GM12878 (cell line): Measurements from ENCODE around the gene ALOXE3. TPM values are rescaled to one million over a fixed set of nuclear protein-coding genes. Genes with fewer than 3 reads are reported as not detected.
A peak's percentile ranks its signal among the peaks of the same experiment; 100 is the strongest.

ENCODE experiments used
- ATF7 ChIP-seq: fragments of 450-650 bp; IDR thresholded peaks from 2 replicates; pipeline ENCODE4 v1.6.1; 2016; ENCODE audit warnings: low read depth, mild to moderate bottlenecking
- BACH1 ChIP-seq: fragments of 450-650 bp; IDR thresholded peaks from 2 replicates; pipeline ENCODE4 v1.6.1; 2017; ENCODE audit warnings: mild to moderate bottlenecking, borderline replicate concordance
- BRCA1 ChIP-seq: IDR thresholded peaks from 2 replicates; pipeline ENCODE4 v1.6.1; 2011; ENCODE audit warnings: low read depth, low read length, improper control_type of control experiment
- CREB1 ChIP-seq: IDR thresholded peaks from 2 replicates; pipeline ENCODE4 v1.6.1; 2012; ENCODE audit warnings: low read depth, mild to moderate bottlenecking, inconsistent platforms
- HDAC2 ChIP-seq: fragments of 200-600 bp; sonication (generic); IDR thresholded peaks from 2 replicates; pipeline ENCODE4 v1.6.1; 2017
- IRF4 ChIP-seq: IDR thresholded peaks from 2 replicates; pipeline ENCODE4 v1.6.1; 2011; ENCODE audit warnings: low read depth, low read length
- JUND ChIP-seq: IDR thresholded peaks from 2 replicates; pipeline ENCODE4 v1.6.1; 2012; ENCODE audit warnings: low read depth, mild to moderate bottlenecking, low read length, improper control_type of control experiment, moderate library complexity
- KAT2A ChIP-seq: conservative IDR thresholded peaks from 2 replicates; pipeline ENCODE4 v1.6.1; 2011; ENCODE audit warnings: low read depth, low read length; ENCODE audit not compliant: control insufficient read depth
- KLF5 ChIP-seq: fragments of 450-650 bp; IDR thresholded peaks from 2 replicates; pipeline ENCODE4 v1.6.1; 2014; ENCODE audit warnings: mild to moderate bottlenecking; ENCODE audit not compliant: partially characterized antibody
- MEF2A ChIP-seq: IDR thresholded peaks from 2 replicates; pipeline ENCODE4 v1.6.1; 2011; ENCODE audit warnings: low read depth, mild to moderate bottlenecking, low read length, moderate library complexity; ENCODE audit not compliant: insufficient read depth
- MYC ChIP-seq: IDR thresholded peaks from 2 replicates; pipeline ENCODE4 v1.6.1; 2011; ENCODE audit warnings: mild to moderate bottlenecking, low read length, moderate library complexity, inconsistent platforms; ENCODE audit not compliant: insufficient read depth, insufficient replicate concordance, insufficient read length, severe bottlenecking
- NR2C2 ChIP-seq: IDR thresholded peaks from 2 replicates; pipeline ENCODE4 v1.6.1; 2011; ENCODE audit warnings: borderline replicate concordance, low read depth; ENCODE audit not compliant: control insufficient read depth, insufficient read length
- RCOR1 ChIP-seq: conservative IDR thresholded peaks from 2 replicates; pipeline ENCODE4 v1.6.1; 2012; ENCODE audit warnings: low read depth, low read length, improper control_type of control experiment
- RELA ChIP-seq: fragments of 450-650 bp; IDR thresholded peaks from 2 replicates; pipeline ENCODE4 v1.8.0; 2014; ENCODE audit warnings: borderline replicate concordance; ENCODE audit not compliant: partially characterized antibody
- RUNX3 ChIP-seq: IDR thresholded peaks from 2 replicates; pipeline ENCODE4 v1.6.1; 2012; ENCODE audit warnings: low read length, inconsistent platforms
- SMAD5 ChIP-seq: IDR thresholded peaks from 2 replicates; pipeline ENCODE4 v1.6.1; 2016; ENCODE audit warnings: antibody characterized with exemption, low read depth
- SREBF2 ChIP-seq: IDR thresholded peaks from 2 replicates; pipeline ENCODE4 v1.6.1; 2012; ENCODE audit warnings: mild to moderate bottlenecking, low read length
- YY1 ChIP-seq: IDR thresholded peaks from 2 replicates; pipeline ENCODE4 v1.6.1; 2011; ENCODE audit warnings: low read depth, mild to moderate bottlenecking, low read length
- ZNF217 ChIP-seq: fragments of 450-650 bp; IDR thresholded peaks from 2 replicates; pipeline ENCODE4 v1.6.1; 2017; ENCODE audit warnings: antibody characterized with exemption, mild to moderate bottlenecking
- ZNF622 ChIP-seq: fragments of 450-650 bp; IDR thresholded peaks from 2 replicates; pipeline ENCODE4 v1.6.1; 2017; ENCODE audit warnings: mild to moderate bottlenecking, inconsistent platforms
- polyA plus RNA-seq, 11 experiments: library from polyadenylated mRNA; depleted of rRNA in 4 of 11; unstranded in 6 of 11; stranded (reverse) in 5 of 11; fragments of >200 nt; fragmentation: Nextera tagmentation in 4 of 11; fragmentation: Illumina TruSeq in 1 of 11; extraction: Ambion mirVana in 4 of 11; extraction: Trizol in 1 of 11; gene quantifications; 1 replicate in 1 of 11; 2 replicates in 10 of 11; pipeline versions ENCODE4 v1.2.1 to v1.2.3, GENCODE V29; 2011 to 2016; ENCODE audit warnings: inconsistent platforms in 2 of 11, missing spikeins in 2 of 11, low read depth in 1 of 11
- total RNA-seq, 4 experiments: library from RNA; depleted of rRNA in 3 of 4; stranded (reverse); fragments of >200 nt in 3 of 4; fragmentation: Illumina TruSeq in 1 of 4; extraction: Trizol in 1 of 4; gene quantifications; 2 replicates each; pipeline versions ENCODE4 v1.2.1 to v1.2.3, GENCODE V29; 2013 to 2021
- TF ChIP-seq, protein P1 (sequence below): IDR thresholded peaks from 2 replicates; pipeline ENCODE4 v1.6.1; 2011; ENCODE audit warnings: low read depth, mild to moderate bottlenecking, low read length, moderate library complexity, borderline replicate concordance; ENCODE audit errors: extremely low read depth
- TF ChIP-seq, protein P2 (sequence below): fragments of 450-650 bp; IDR thresholded peaks from 2 replicates; pipeline ENCODE4 v1.6.1; 2017; ENCODE audit warnings: mild to moderate bottlenecking
- TF ChIP-seq, protein P3 (sequence below), 3 experiments: IDR thresholded peaks in 2 of 3; conservative IDR thresholded peaks in 1 of 3; 2 replicates each; pipeline ENCODE4 v1.5.1; 2011; ENCODE audit warnings: low read depth in 3 of 3, low read length in 3 of 3, mild to moderate bottlenecking in 3 of 3, control low read depth in 2 of 3, moderate library complexity in 2 of 3, inconsistent platforms in 1 of 3, mixed read lengths in 1 of 3; ENCODE audit not compliant: control insufficient read depth in 2 of 3, insufficient read depth in 1 of 3; ENCODE audit errors: extremely low read depth in 1 of 3
- TF ChIP-seq, protein P4 (sequence below): IDR thresholded peaks from 2 replicates; pipeline ENCODE4 v1.6.1; 2011; ENCODE audit warnings: borderline replicate concordance, low read depth, mild to moderate bottlenecking, moderate library complexity, low read length; ENCODE audit not compliant: insufficient read depth, poor library complexity, severe bottlenecking

Gene ALOXE3
- total and polyA plus RNA-seq, 10 of the 15 experiments (the other 5 are each of a cell fraction or from before 2014, with no cell fraction given) = 0.04 TPM; not detected in 9

DNA sequence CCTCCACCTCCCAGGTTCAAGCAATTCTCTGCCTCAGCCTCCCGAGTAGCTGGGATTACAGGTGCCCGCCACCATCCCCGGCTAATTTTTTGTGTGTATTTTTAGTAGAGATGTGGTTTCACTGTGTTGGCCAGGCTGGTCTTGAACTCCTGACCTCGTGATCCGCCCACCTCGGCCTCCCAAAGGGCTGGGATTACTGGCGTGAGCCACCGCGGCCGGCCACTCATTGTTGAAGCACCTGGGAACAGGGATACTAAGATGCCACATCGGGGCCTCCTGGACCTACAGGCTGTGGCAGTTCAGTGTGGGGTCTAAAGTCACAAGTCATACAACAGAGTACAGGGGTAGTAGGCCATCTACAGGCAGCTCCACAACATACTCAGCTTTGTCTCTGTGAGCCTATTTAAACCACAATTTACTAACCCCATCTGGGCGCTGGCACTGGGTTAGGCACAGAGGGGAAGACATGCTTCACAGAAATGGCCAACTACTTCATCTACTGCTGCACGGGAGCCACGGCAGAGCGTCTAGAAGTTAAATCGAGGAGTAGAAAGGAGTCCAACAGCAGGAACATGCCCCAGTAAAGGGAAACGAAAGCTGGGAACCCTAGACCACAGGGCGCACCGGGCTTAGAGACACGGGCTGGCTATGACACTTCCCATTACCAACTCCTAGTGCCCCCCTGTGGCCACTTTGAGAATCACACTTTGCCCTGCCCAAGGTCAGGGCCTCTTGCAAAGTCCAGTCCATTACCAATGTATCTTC is 40.1 kb upstream of the ALOXE3 start (continued):
- TF ChIP-seq RELA = peak; percentile 5
- TF ChIP-seq, protein P1, sequence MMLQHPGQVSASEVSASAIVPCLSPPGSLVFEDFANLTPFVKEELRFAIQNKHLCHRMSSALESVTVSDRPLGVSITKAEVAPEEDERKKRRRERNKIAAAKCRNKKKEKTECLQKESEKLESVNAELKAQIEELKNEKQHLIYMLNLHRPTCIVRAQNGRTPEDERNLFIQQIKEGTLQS = no peak
- TF ChIP-seq, protein P2, sequence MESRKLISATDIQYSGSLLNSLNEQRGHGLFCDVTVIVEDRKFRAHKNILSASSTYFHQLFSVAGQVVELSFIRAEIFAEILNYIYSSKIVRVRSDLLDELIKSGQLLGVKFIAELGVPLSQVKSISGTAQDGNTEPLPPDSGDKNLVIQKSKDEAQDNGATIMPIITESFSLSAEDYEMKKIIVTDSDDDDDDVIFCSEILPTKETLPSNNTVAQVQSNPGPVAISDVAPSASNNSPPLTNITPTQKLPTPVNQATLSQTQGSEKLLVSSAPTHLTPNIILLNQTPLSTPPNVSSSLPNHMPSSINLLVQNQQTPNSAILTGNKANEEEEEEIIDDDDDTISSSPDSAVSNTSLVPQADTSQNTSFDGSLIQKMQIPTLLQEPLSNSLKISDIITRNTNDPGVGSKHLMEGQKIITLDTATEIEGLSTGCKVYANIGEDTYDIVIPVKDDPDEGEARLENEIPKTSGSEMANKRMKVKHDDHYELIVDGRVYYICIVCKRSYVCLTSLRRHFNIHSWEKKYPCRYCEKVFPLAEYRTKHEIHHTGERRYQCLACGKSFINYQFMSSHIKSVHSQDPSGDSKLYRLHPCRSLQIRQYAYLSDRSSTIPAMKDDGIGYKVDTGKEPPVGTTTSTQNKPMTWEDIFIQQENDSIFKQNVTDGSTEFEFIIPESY = 0 out of 2 replicates have a peak, but pooled peaks have one; percentile 11
- TF ChIP-seq HDAC2 = no peak
- peak; percentile 64; the same call in 1 of the 2 replicates for TF ChIP-seq BACH1
- TF ChIP-seq KLF5 = no peak
- TF ChIP-seq JUND = no peak
- 0 out of 2 replicates have a peak, but pooled peaks have one; percentile 9 for TF ChIP-seq SMAD5
- TF ChIP-seq, protein P3, sequence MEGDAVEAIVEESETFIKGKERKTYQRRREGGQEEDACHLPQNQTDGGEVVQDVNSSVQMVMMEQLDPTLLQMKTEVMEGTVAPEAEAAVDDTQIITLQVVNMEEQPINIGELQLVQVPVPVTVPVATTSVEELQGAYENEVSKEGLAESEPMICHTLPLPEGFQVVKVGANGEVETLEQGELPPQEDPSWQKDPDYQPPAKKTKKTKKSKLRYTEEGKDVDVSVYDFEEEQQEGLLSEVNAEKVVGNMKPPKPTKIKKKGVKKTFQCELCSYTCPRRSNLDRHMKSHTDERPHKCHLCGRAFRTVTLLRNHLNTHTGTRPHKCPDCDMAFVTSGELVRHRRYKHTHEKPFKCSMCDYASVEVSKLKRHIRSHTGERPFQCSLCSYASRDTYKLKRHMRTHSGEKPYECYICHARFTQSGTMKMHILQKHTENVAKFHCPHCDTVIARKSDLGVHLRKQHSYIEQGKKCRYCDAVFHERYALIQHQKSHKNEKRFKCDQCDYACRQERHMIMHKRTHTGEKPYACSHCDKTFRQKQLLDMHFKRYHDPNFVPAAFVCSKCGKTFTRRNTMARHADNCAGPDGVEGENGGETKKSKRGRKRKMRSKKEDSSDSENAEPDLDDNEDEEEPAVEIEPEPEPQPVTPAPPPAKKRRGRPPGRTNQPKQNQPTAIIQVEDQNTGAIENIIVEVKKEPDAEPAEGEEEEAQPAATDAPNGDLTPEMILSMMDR (IDR thresholded peaks at IDR 0.05 in 2 of 3, conservative IDR thresholded peaks at IDR 0.05 in 1 of 3; ENCODE audit: control insufficient read depth in 2 of 3, extremely low read depth in 1 of 3, insufficient read depth in 1 of 3, low read depth in 3 of 3, low read length in 3 of 3) = peak; percentile 82 to 87 (median 84)
- TF ChIP-seq SREBF2 = no peak
- no peak for TF ChIP-seq ZNF217
- no peak for TF ChIP-seq NR2C2
- peak; percentile 19; the same call in 1 of the 2 replicates for TF ChIP-seq RUNX3
- TF ChIP-seq CREB1 = peak; percentile 40; the same call in 1 of the 2 replicates
- no peak for TF ChIP-seq ZNF622
- 0 out of 2 replicates have a peak, but pooled peaks have one; percentile 52 for TF ChIP-seq IRF4
- TF ChIP-seq YY1 = peak; percentile 55; the same call in 1 of the 2 replicates
- TF ChIP-seq MYC = no peak
- TF ChIP-seq BRCA1 = no peak
- TF ChIP-seq KAT2A = no peak
- no peak for TF ChIP-seq RCOR1
- TF ChIP-seq ATF7 = no peak
- TF ChIP-seq, protein P4, sequence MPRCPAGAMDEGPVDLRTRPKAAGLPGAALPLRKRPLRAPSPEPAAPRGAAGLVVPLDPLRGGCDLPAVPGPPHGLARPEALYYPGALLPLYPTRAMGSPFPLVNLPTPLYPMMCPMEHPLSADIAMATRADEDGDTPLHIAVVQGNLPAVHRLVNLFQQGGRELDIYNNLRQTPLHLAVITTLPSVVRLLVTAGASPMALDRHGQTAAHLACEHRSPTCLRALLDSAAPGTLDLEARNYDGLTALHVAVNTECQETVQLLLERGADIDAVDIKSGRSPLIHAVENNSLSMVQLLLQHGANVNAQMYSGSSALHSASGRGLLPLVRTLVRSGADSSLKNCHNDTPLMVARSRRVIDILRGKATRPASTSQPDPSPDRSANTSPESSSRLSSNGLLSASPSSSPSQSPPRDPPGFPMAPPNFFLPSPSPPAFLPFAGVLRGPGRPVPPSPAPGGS = no peak
- no peak for TF ChIP-seq MEF2A
